SK-N-SH (cell line): Measurements from ENCODE around the gene ADAMTSL1.

Experiments used
- JUND ChIP-seq: IDR thresholded peaks from 2 replicates; pipeline ENCODE4 v1.4.0; 2012
- MEF2A ChIP-seq: IDR thresholded peaks from 2 replicates; pipeline ENCODE4 v1.4.0; 2012; ENCODE audit warnings: low read depth, borderline replicate concordance
- NRF1 ChIP-seq: IDR thresholded peaks from 2 replicates; pipeline ENCODE4 v1.6.1; 2012; ENCODE audit warnings: low read depth, mild to moderate bottlenecking, low read length
- POLR2AphosphoS5 ChIP-seq: IDR thresholded peaks from 2 replicates; pipeline ENCODE4 v1.6.1; 2012; ENCODE audit warnings: low read depth, low read length
- RAD21 ChIP-seq: IDR thresholded peaks from 2 replicates; pipeline ENCODE4 v1.6.1; 2012; ENCODE audit warnings: mild to moderate bottlenecking, low read length
- RFX5 ChIP-seq: IDR thresholded peaks from 2 replicates; pipeline ENCODE4 v1.6.1; 2012; ENCODE audit warnings: mild to moderate bottlenecking, improper control_type of control experiment, low read length
- TF ChIP-seq, protein P1 (sequence below): fragments of 200-600 bp; sonication (generic); IDR thresholded peaks from 2 replicates; pipeline ENCODE4 v1.6.1; 2017; ENCODE audit warnings: antibody characterized with exemption, mild to moderate bottlenecking, moderate library complexity
- TF ChIP-seq, protein P2 (sequence below): IDR thresholded peaks from 2 replicates; pipeline ENCODE4; 2012

DNA sequence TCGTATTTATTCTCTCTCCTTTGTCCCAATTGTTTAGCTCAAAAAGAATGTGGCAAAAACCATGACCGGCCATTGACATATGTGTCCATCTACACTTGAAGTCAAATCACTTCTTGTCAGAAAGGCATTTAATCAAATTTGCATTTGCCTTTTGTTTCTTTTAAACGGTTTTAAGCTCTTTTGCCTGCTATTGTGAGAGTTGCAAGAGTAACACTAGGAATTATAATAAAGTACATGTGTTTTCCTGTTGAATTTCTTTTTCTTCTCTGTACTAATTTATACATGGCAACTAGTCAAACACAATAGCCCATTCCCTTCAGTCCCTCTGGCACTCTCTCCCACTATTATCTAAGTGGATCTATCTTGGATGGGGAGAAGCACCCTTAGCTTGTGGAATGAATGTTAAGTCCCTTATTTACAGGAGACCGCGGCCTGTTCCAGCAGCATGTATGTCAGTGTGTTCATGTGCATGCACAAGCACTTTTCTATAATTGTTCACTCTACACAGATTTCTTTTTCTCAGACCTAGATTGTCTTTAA, 3.2 kb downstream of the ADAMTSL1 start:
- TF ChIP-seq JUND, result no peak
- no peak for TF ChIP-seq RAD21
- TF ChIP-seq MEF2A, result no peak
- no peak for TF ChIP-seq RFX5
- TF ChIP-seq, protein P1, sequence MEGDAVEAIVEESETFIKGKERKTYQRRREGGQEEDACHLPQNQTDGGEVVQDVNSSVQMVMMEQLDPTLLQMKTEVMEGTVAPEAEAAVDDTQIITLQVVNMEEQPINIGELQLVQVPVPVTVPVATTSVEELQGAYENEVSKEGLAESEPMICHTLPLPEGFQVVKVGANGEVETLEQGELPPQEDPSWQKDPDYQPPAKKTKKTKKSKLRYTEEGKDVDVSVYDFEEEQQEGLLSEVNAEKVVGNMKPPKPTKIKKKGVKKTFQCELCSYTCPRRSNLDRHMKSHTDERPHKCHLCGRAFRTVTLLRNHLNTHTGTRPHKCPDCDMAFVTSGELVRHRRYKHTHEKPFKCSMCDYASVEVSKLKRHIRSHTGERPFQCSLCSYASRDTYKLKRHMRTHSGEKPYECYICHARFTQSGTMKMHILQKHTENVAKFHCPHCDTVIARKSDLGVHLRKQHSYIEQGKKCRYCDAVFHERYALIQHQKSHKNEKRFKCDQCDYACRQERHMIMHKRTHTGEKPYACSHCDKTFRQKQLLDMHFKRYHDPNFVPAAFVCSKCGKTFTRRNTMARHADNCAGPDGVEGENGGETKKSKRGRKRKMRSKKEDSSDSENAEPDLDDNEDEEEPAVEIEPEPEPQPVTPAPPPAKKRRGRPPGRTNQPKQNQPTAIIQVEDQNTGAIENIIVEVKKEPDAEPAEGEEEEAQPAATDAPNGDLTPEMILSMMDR, result no peak
- TF ChIP-seq, protein P2, sequence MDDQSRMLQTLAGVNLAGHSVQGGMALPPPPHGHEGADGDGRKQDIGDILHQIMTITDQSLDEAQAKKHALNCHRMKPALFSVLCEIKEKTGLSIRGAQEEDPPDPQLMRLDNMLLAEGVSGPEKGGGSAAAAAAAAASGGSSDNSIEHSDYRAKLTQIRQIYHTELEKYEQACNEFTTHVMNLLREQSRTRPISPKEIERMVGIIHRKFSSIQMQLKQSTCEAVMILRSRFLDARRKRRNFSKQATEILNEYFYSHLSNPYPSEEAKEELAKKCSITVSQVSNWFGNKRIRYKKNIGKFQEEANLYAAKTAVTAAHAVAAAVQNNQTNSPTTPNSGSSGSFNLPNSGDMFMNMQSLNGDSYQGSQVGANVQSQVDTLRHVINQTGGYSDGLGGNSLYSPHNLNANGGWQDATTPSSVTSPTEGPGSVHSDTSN, result no peak
- no peak for TF ChIP-seq NRF1
- TF ChIP-seq POLR2AphosphoS5, result no peak
